Measurements from ENCODE around the gene ZNF33B. TPM values are rescaled to one million over a fixed set of nuclear protein-coding genes. Genes with fewer than 3 reads are reported as not detected.

Gene ZNF33B
- total and polyA plus RNA-seq, 9 of the 15 experiments (the other 6 are each of a cell fraction or from before 2014, with no cell fraction given) = 6.9 to 23.9 (median 15.4) TPM

DNA sequence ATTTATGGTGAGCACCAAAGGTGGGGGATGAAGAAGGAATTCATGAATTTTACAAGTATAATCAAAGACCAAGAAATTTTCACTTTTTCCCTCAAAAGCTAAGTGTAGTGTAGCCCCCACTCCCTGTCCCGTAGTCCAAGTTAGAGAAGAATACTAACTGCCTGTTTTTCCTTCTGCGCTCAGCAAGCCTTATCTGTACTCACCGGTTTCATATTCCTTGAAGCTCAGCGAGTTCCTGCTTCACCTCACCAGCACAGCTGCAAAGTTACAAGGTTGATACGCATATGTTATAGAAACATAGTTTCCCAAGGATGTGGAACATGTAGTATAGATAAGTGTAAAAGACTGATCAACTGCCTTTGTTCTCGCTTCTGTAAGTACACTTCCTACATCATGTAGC, 16.0 kb upstream of the ZNF33B start (continued):
- TF ChIP-seq PYGO2 (tag; IDR thresholded peaks at IDR 0.05) (no peak), MAZ (CRISPR knock-in tag; conservative IDR thresholded peaks at IDR 0.05 in 1 of 2, IDR thresholded peaks at IDR 0.05 in 1 of 2) (peak in 1 of 2 experiments; percentile 39; a peak in 1 of 4 replicates), KLF16 (IDR thresholded peaks at IDR 0.05) (peak; percentile 71), ZNF197 (CRISPR knock-in tag; IDR thresholded peaks at IDR 0.05; ENCODE audit: low read depth) (peak; percentile 39; the same call in 1 of the 2 replicates), ZNF274 (IDR thresholded peaks at IDR 0.05; ENCODE audit: borderline replicate concordance, low read depth, low read length) (peak; percentile 40; the same call in 1 of the 2 replicates), NFRKB (IDR thresholded peaks at IDR 0.05; ENCODE audit: low read depth) (0 out of 2 replicates have a peak, but pooled peaks have one; percentile 65), TCFL5 (CRISPR knock-in tag; conservative IDR thresholded peaks at IDR 0.05) (no peak), MLLT1 (IDR thresholded peaks at IDR 0.05) (peak in 1 of 2 experiments; percentile 14; a peak in 2 of 4 replicates), SMAD2 (IDR thresholded peaks at IDR 0.05; ENCODE audit: low read depth, low read length) (no peak), NFE2L1 (tag; IDR thresholded peaks at IDR 0.05; ENCODE audit: borderline replicate concordance, low read depth) (no peak), POLR2H (tag; IDR thresholded peaks at IDR 0.05; ENCODE audit: low read depth) (0 out of 2 replicates have a peak, but pooled peaks have one; percentile 26), ILK (tag; IDR thresholded peaks at IDR 0.05; ENCODE audit: borderline replicate concordance, low read depth) (no peak), HMGN3 (IDR thresholded peaks at IDR 0.05; ENCODE audit: borderline replicate concordance, extremely low read depth, insufficient read length, low read depth, low read length) (no peak), CREB1 (IDR thresholded peaks at IDR 0.05) (no peak), CREB1 (CRISPR knock-in tag; IDR thresholded peaks at IDR 0.05) (no peak), MEIS2 (IDR thresholded peaks at IDR 0.05; ENCODE audit: partially characterized antibody) (no peak), TBL1XR1 (IDR thresholded peaks at IDR 0.05; ENCODE audit: low read length in 2 of 2) (peak in 1 of 2 experiments; percentile 45; a peak in 1 of 4 replicates), THAP7 (CRISPR knock-in tag; IDR thresholded peaks at IDR 0.05) (no peak), HDAC3 (IDR thresholded peaks at IDR 0.05; ENCODE audit: borderline replicate concordance, partially characterized antibody) (peak; percentile 51), CHAMP1 (IDR thresholded peaks at IDR 0.05) (peak; percentile 73; the same call in 1 of the 2 replicates), ZNF445 (CRISPR knock-in tag; IDR thresholded peaks at IDR 0.05; ENCODE audit: low read depth) (no peak), NUFIP1 (IDR thresholded peaks at IDR 0.05; ENCODE audit: partially characterized antibody) (no peak), ZFP1 (CRISPR knock-in tag; IDR thresholded peaks at IDR 0.05) (no peak)
- TF ChIP-seq, protein P1, sequence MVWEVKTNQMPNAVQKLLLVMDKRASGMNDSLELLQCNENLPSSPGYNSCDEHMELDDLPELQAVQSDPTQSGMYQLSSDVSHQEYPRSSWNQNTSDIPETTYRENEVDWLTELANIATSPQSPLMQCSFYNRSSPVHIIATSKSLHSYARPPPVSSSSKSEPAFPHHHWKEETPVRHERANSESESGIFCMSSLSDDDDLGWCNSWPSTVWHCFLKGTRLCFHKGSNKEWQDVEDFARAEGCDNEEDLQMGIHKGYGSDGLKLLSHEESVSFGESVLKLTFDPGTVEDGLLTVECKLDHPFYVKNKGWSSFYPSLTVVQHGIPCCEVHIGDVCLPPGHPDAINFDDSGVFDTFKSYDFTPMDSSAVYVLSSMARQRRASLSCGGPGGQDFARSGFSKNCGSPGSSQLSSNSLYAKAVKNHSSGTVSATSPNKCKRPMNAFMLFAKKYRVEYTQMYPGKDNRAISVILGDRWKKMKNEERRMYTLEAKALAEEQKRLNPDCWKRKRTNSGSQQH (CRISPR knock-in tag; IDR thresholded peaks at IDR 0.05) = no peak
